HL-60 (cell line): ENCODE measurements around the gene CACNA1I.

ENCODE experiments used
- GABPA ChIP-seq: IDR thresholded peaks from 2 replicates; pipeline ENCODE4 v1.6.1; 2012; ENCODE audit warnings: low read depth
- TF ChIP-seq, protein P1 (sequence below): IDR thresholded peaks from one replicate; pipeline ENCODE4 v1.5.1; 2011; ENCODE audit warnings: low read length, control low read depth, inconsistent platforms; ENCODE audit not compliant: insufficient read depth
- TF ChIP-seq, protein P2 (sequence below): IDR thresholded peaks from 2 replicates; pipeline ENCODE4 v1.6.1; 2012; ENCODE audit warnings: low read depth; ENCODE audit not compliant: insufficient replicate concordance

GRCh38 chr22:39568278-39568981, 2.1 kb upstream of the CACNA1I start:
- TF ChIP-seq, protein P1, sequence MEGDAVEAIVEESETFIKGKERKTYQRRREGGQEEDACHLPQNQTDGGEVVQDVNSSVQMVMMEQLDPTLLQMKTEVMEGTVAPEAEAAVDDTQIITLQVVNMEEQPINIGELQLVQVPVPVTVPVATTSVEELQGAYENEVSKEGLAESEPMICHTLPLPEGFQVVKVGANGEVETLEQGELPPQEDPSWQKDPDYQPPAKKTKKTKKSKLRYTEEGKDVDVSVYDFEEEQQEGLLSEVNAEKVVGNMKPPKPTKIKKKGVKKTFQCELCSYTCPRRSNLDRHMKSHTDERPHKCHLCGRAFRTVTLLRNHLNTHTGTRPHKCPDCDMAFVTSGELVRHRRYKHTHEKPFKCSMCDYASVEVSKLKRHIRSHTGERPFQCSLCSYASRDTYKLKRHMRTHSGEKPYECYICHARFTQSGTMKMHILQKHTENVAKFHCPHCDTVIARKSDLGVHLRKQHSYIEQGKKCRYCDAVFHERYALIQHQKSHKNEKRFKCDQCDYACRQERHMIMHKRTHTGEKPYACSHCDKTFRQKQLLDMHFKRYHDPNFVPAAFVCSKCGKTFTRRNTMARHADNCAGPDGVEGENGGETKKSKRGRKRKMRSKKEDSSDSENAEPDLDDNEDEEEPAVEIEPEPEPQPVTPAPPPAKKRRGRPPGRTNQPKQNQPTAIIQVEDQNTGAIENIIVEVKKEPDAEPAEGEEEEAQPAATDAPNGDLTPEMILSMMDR: no peak
- TF ChIP-seq, protein P2, sequence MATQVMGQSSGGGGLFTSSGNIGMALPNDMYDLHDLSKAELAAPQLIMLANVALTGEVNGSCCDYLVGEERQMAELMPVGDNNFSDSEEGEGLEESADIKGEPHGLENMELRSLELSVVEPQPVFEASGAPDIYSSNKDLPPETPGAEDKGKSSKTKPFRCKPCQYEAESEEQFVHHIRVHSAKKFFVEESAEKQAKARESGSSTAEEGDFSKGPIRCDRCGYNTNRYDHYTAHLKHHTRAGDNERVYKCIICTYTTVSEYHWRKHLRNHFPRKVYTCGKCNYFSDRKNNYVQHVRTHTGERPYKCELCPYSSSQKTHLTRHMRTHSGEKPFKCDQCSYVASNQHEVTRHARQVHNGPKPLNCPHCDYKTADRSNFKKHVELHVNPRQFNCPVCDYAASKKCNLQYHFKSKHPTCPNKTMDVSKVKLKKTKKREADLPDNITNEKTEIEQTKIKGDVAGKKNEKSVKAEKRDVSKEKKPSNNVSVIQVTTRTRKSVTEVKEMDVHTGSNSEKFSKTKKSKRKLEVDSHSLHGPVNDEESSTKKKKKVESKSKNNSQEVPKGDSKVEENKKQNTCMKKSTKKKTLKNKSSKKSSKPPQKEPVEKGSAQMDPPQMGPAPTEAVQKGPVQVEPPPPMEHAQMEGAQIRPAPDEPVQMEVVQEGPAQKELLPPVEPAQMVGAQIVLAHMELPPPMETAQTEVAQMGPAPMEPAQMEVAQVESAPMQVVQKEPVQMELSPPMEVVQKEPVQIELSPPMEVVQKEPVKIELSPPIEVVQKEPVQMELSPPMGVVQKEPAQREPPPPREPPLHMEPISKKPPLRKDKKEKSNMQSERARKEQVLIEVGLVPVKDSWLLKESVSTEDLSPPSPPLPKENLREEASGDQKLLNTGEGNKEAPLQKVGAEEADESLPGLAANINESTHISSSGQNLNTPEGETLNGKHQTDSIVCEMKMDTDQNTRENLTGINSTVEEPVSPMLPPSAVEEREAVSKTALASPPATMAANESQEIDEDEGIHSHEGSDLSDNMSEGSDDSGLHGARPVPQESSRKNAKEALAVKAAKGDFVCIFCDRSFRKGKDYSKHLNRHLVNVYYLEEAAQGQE: no peak
- TF ChIP-seq GABPA: no peak
